Stimulated activated CD8-positive, alpha-beta memory T cell treated with anti-CD3 and anti-CD28 coated beads, Interleukin-15, amount 100 ng/mL, for 24 hours (primary cell): ENCODE data around the gene C21orf58.

Source experiments
- DNase-seq: peaks from one replicate; pipeline ENCODE4 v3.0.0-alpha.2; 2020; ENCODE audit warnings: low read depth

Gene C21orf58

GRCh38 chr21:46294647-46295176 is 29.0 kb downstream of the C21orf58 start:
- DNase-seq = no peak

GRCh38 chr21:46291561-46291960 is 32.1 kb downstream of the C21orf58 start:
- DNase-seq = no peak

- DNase-seq = no peak
Observed at GRCh38 chr21:46289655-46290179, 34.0 kb downstream of the C21orf58 start.

GRCh38 chr21:46287541-46287940 is 36.1 kb downstream of the C21orf58 start:
- no peak for DNase-seq

- DNase-seq = no peak
Observed at GRCh38 chr21:46286648-46287002, 37.0 kb downstream of the C21orf58 start.

- DNase-seq = peak; percentile 76
Observed at GRCh38 chr21:46285761-46286647, 37.7 kb downstream of the C21orf58 start, which contains the start of gene YBEY. YBEY (plus strand) TSS chr21:46286342; CDS start chr21:46286914, 572 bp downstream.

- DNase-seq = no peak
Observed at GRCh38 chr21:46285206-46285661, 38.4 kb downstream of the C21orf58 start, which contains the start of gene MCM3AP. MCM3AP (minus strand) TSS chr21:46285611; CDS start chr21:46285286, 325 bp downstream.

- no peak for DNase-seq
Observed at GRCh38 chr21:46284733-46285132, 38.9 kb downstream of the C21orf58 start.

GRCh38 chr21:46284077-46284644 is 39.5 kb downstream of the C21orf58 start:
- DNase-seq = no peak

- DNase-seq = no peak
Observed at GRCh38 chr21:46274797-46275390, 48.8 kb downstream of the C21orf58 start.

GRCh38 chr21:46273341-46273740 is 50.3 kb downstream of the C21orf58 start:
- DNase-seq = no peak

- no peak for DNase-seq
Observed at GRCh38 chr21:46269466-46269865, 54.2 kb downstream of the C21orf58 start.

GRCh38 chr21:46268371-46268770 is 55.3 kb downstream of the C21orf58 start:
- no peak for DNase-seq

- no peak for DNase-seq
Observed at GRCh38 chr21:46266946-46267345, 56.7 kb downstream of the C21orf58 start.

GRCh38 chr21:46265736-46266525 is 57.7 kb downstream of the C21orf58 start:
- DNase-seq = no peak

- DNase-seq = no peak
Observed at GRCh38 chr21:46264690-46265144, 59.0 kb downstream of the C21orf58 start.

GRCh38 chr21:46264046-46264689 is 59.5 kb downstream of the C21orf58 start:
- no peak for DNase-seq

- no peak for DNase-seq
Observed at GRCh38 chr21:46256501-46256994, 67.1 kb downstream of the C21orf58 start.

- DNase-seq = no peak
Observed at GRCh38 chr21:46255758-46256337, 67.8 kb downstream of the C21orf58 start.

GRCh38 chr21:46255166-46255565 is 68.5 kb downstream of the C21orf58 start:
- no peak for DNase-seq
